ENCODE results near the gene WNT3A.

The WNT3A gene

DNA sequence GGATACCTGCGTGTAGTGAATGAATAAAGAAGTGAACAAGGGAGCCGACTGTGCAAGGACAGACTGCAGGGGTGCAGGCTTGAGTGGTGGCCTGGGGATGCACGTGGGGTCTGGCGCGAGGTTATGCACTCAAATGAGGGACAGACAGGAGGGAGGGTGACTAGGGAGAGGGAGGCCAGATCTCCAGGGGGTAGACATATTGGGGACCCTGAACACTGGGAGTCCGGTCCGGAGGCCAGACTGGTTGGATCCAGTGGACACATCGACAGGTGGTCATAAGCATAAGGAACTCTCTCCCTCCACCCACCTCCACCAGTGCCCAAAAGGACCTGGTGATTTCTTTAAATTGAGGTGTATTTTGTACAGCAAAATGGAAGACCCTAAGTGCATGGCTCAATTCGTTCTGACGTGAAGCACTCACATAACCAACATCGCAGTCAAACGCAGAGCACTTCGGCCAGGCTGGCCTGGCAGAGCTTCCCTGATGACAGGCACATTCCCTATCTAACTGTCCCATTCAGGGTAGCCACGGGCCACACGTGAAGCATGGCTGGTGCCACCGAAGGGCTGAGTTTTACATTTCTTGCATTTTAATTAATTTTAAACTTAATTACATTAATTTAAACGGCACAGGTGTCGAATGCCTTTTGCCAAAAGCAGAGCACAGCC is 14.0 kb downstream of the WNT3A start:
- TF ChIP-seq, protein P1, sequence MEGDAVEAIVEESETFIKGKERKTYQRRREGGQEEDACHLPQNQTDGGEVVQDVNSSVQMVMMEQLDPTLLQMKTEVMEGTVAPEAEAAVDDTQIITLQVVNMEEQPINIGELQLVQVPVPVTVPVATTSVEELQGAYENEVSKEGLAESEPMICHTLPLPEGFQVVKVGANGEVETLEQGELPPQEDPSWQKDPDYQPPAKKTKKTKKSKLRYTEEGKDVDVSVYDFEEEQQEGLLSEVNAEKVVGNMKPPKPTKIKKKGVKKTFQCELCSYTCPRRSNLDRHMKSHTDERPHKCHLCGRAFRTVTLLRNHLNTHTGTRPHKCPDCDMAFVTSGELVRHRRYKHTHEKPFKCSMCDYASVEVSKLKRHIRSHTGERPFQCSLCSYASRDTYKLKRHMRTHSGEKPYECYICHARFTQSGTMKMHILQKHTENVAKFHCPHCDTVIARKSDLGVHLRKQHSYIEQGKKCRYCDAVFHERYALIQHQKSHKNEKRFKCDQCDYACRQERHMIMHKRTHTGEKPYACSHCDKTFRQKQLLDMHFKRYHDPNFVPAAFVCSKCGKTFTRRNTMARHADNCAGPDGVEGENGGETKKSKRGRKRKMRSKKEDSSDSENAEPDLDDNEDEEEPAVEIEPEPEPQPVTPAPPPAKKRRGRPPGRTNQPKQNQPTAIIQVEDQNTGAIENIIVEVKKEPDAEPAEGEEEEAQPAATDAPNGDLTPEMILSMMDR (IDR thresholded peaks at IDR 0.05; ENCODE audit: insufficient read depth, low read length, poor library complexity, severe bottlenecking), result no peak
- no peak overlapping the region for H3K4me3 ChIP-seq (replicated peaks; ENCODE audit: low read depth, low read length)
- DNase-seq (ENCODE audit: extremely low read depth, insufficient read length), result no peak

DNA sequence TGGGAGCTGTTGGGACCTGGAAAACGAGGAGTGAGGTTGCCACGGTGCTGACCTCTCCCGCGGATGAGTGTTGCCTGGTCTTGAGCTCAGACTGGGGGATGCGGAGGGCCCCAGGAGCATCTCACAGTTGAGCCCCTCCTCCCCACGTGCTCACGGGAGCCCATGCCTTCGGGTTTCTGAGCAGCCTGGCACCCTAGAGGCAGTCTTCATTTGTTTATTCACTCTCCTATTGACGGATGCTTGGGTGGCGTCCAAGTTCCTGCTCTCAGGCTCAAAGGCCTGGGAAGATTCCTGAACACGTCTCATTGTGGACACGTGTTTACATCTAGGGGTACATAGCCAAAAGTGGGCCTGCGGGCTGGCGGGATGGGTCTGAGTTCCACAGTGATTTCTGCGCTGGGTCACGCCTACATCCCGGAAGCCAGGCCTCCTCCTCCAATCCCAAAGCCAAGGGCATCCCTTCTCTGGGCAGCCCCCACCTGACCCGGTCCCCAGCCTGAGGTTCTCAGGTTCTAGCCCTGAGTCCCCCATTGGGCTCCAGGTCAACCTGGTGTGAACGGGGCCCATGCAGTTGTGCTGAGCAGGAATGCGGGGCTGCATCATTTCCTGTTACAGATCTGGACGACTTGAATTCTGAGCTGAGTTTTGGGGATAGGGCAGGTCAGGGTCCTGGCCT is 14.7 kb downstream of the WNT3A start:
- Histone ChIP-seq H3K36me3 (ENCODE audit: control insufficient read depth, insufficient read depth, low read length) (no peaks in the 10 kb centered on the region), H3K4me3 (replicated peaks; ENCODE audit: low read depth, low read length) (no peak overlapping the region), H3K27me3 (replicated peaks; ENCODE audit: control insufficient read depth, insufficient read depth, low read length) (no peaks in the 10 kb centered on the region; the same call in 1 of the 2 replicates)
- no peak for DNase-seq (ENCODE audit: extremely low read depth, insufficient read length)
- TF ChIP-seq, protein P1 (IDR thresholded peaks at IDR 0.05; ENCODE audit: insufficient read depth, low read length, poor library complexity, severe bottlenecking), result no peak

More for the DNA sequence above, 14.0 kb downstream of the WNT3A start:
- no peaks in the 10 kb centered on the region for H3K36me3 ChIP-seq (ENCODE audit: control insufficient read depth, insufficient read depth, low read length)
- no peaks in the 10 kb centered on the region; the same call in 1 of the 2 replicates for H3K27me3 ChIP-seq (replicated peaks; ENCODE audit: control insufficient read depth, insufficient read depth, low read length)

- Histone ChIP-seq H3K4me3 (replicated peaks; ENCODE audit: low read depth, low read length) (no peak overlapping the region), H3K36me3 (ENCODE audit: control insufficient read depth, insufficient read depth, low read length) (no peaks in the 10 kb centered on the region), H3K27me3 (replicated peaks; ENCODE audit: control insufficient read depth, insufficient read depth, low read length) (no peaks in the 10 kb centered on the region; the same call in 1 of the 2 replicates)
- DNase-seq (ENCODE audit: extremely low read depth, insufficient read length), result no peak
- TF ChIP-seq, protein P1 (IDR thresholded peaks at IDR 0.05; ENCODE audit: insufficient read depth, low read length, poor library complexity, severe bottlenecking), result no peak
Measured at GRCh38 chr1:228022571-228023293, 15.9 kb downstream of the WNT3A start.

DNA sequence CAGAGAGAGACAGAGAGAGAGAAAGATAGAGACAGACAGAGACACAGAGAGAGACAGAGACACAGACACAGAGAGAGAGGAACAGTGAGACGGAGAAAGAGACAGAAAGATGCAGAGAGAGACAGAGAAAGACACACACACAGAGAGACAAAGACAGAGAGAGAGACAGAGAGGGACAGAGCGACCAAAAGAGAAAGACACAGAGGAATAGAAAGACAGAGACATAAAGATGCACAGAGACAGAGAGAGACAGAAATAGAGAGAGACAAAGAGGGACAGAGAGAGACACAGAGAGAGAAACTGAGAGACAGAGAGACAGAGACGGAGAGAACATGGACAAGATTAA is 16.5 kb downstream of the WNT3A start:
- no peak for DNase-seq (ENCODE audit: extremely low read depth, insufficient read length)
- Histone ChIP-seq H3K27me3 (replicated peaks; ENCODE audit: control insufficient read depth, insufficient read depth, low read length) (no peaks in the 10 kb centered on the region; the same call in 1 of the 2 replicates), H3K4me3 (replicated peaks; ENCODE audit: low read depth, low read length) (no peak overlapping the region), H3K36me3 (ENCODE audit: control insufficient read depth, insufficient read depth, low read length) (no peaks in the 10 kb centered on the region)
- TF ChIP-seq, protein P1 (IDR thresholded peaks at IDR 0.05; ENCODE audit: insufficient read depth, low read length, poor library complexity, severe bottlenecking), result no peak

DNA sequence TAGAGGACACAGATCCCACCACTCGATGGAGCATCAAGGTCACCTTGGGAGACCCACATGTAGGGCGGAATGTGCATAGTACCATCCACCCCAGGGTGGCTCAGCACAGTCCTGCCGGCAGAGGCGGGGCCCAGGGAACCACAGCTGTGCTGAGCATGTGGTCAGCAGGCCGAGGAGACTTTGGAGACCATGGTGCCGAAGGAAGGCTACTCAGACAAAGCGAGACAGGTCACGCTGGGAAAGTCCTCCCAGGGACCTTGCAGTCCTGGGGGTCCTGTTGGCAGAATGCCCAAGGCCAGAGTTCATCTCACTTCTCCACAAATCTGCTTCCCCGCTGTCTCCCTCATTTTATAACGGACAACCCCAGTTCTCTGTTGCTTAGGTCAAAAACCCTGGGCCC is 22.5 kb downstream of the WNT3A start:
- no peaks in the 10 kb centered on the region for H3K36me3 ChIP-seq (ENCODE audit: control insufficient read depth, insufficient read depth, low read length)
- DNase-seq (ENCODE audit: extremely low read depth, insufficient read length), result no peak
- H3K4me3 ChIP-seq (replicated peaks; ENCODE audit: low read depth, low read length), result no peak overlapping the region
- TF ChIP-seq, protein P1 (IDR thresholded peaks at IDR 0.05; ENCODE audit: insufficient read depth, low read length, poor library complexity, severe bottlenecking), result no peak
- no peaks in the 10 kb centered on the region; the same call in 1 of the 2 replicates for H3K27me3 ChIP-seq (replicated peaks; ENCODE audit: control insufficient read depth, insufficient read depth, low read length)

Data from GM06990 (cell line).